Endodermal cell (in vitro differentiated cells): Measurements from ENCODE around the gene ADCY2. TPM values are rescaled to one million over a fixed set of nuclear protein-coding genes. Genes with fewer than 3 reads are reported as not detected.

Source experiments
- DNase-seq: peaks from one replicate; pipeline ENCODE4 v3.0.0-alpha.2; 2017
- H3K27ac ChIP-seq: 2 replicates; pipeline ENCODE4 v1.5.1; 2013; ENCODE audit warnings: mild to moderate bottlenecking, low read depth, low read length, moderate library complexity
- H3K27me3 ChIP-seq: 2 replicates; pipeline ENCODE4 v1.6.1; 2013; ENCODE audit warnings: mild to moderate bottlenecking, low read length, moderate library complexity; ENCODE audit not compliant: insufficient read depth, control insufficient read depth, poor library complexity, severe bottlenecking
- H3K36me3 ChIP-seq: 2 replicates; pipeline ENCODE4 v1.7.0; 2013; ENCODE audit warnings: mild to moderate bottlenecking, low read length, moderate library complexity; ENCODE audit not compliant: control insufficient read depth, insufficient read depth
- H3K4me1 ChIP-seq: one replicate; pipeline ENCODE4 v1.7.0; 2013; ENCODE audit warnings: low read length; ENCODE audit not compliant: control insufficient read depth, insufficient read depth
- H3K4me3 ChIP-seq: 2 replicates; pipeline ENCODE4 v1.5.1; 2013; ENCODE audit warnings: mild to moderate bottlenecking, low read length, moderate library complexity
- H3K9ac ChIP-seq: 2 replicates; pipeline ENCODE4 v1.6.1; 2013; ENCODE audit warnings: mild to moderate bottlenecking, low read length, moderate library complexity; ENCODE audit not compliant: poor library complexity, severe bottlenecking; ENCODE audit errors: extremely low read depth
- H3K9me3 ChIP-seq: 2 replicates; pipeline ENCODE4 v1.6.1; 2013; ENCODE audit warnings: mild to moderate bottlenecking, low read length, moderate library complexity; ENCODE audit not compliant: control insufficient read depth
- H3K27ac Mint-ChIP-seq: 2 replicates; pipeline ENCODE4 v1.8.0; 2020; ENCODE audit warnings: mixed read lengths
- H3K27me3 Mint-ChIP-seq: 2 replicates; pipeline ENCODE4 v1.8.0; 2021; ENCODE audit warnings: mild to moderate bottlenecking, mixed read lengths; ENCODE audit not compliant: insufficient read depth
- H3K36me3 Mint-ChIP-seq: 2 replicates; pipeline ENCODE4 v1.8.0; 2020; ENCODE audit warnings: low read depth, mixed read lengths
- H3K4me1 Mint-ChIP-seq: 2 replicates; pipeline ENCODE4 v1.8.0; 2020; ENCODE audit warnings: mixed read lengths
- H3K4me3 Mint-ChIP-seq: 2 replicates; pipeline ENCODE4 v1.8.0; 2020; ENCODE audit warnings: mild to moderate bottlenecking, moderate library complexity, mixed read lengths
- H3K9me3 Mint-ChIP-seq: 2 replicates; pipeline ENCODE4 v1.8.0; 2020; ENCODE audit warnings: mild to moderate bottlenecking, mixed read lengths
- CTCF ChIP-seq: fragments of 200-600 bp; sonication (generic); conservative IDR thresholded peaks from 2 replicates; pipeline ENCODE4 v1.5.0; 2021; ENCODE audit warnings: antibody characterized with exemption, mild to moderate bottlenecking
- WGBS, 2 experiments: methylation state at CpG; one replicate each; pipeline versions ENCODE4 v1.1.5 to v1.1.7; 2013; ENCODE audit warnings: missing lambda C conversion rate in 2 of 2, mixed read lengths in 1 of 2; ENCODE audit not compliant: insufficient coverage in 1 of 2, insufficient read length in 1 of 2; 5-methylcytosine and 5-hydroxymethylcytosine counted together
- long read RNA-seq, 4 experiments: library from polyadenylated mRNA in 2 of 4; library from RNA in 1 of 4; library from capped mRNA in 1 of 4; stranded (forward) in 3 of 4; unstranded in 1 of 4; transcript quantifications; one replicate each; pipeline ENCODE4 v2.0.0, GENCODE V29; 2020 to 2021; ENCODE audit warnings: inconsistent platforms in 1 of 4
- polyA plus RNA-seq, 2 experiments: library from polyadenylated mRNA; stranded (reverse); fragments of 50-300 nt; gene quantifications; one replicate each; pipeline ENCODE4 v1.2.3, GENCODE V29; 2013
- total RNA-seq, 2 donors: library from RNA; stranded (reverse); fragmentation: NEBNext Ultra II Directional in 1 of 2; extraction: Animal tissue kit (Norgen Biotek cat#: 25700) in 1 of 2; gene quantifications; 2 replicates in 1 of 2; 3 replicates in 1 of 2; pipeline ENCODE4 v1.2.1, GENCODE V29; 2021

ADCY2 gene
- total RNA-seq = 10 to 100 TPM; 61.5 to 63.2 TPM
- 16.5 TPM for polyA plus RNA-seq (2013, experiment 1 of 2)
- 10.5 TPM for polyA plus RNA-seq (2013, experiment 2 of 2)
- long read RNA-seq, experiment 1, full-length matches to known transcripts = 5 of 20 reads
- long read RNA-seq, experiment 1, partial matches to known transcripts = 5 of 20 reads
- long read RNA-seq, experiment 1, other reads (novel, unspliced or antisense) = 10 of 20 reads
- long read RNA-seq, experiment 2, full-length matches to known transcripts = 33 of 80 reads
- long read RNA-seq, experiment 2, partial matches to known transcripts = 9 of 80 reads
- long read RNA-seq, experiment 2, other reads (novel, unspliced or antisense) = 38 of 80 reads
- long read RNA-seq, experiment 3, full-length matches to known transcripts = 6 of 30 reads
- long read RNA-seq, experiment 3, partial matches to known transcripts = 7 of 30 reads
- long read RNA-seq, experiment 3, other reads (novel, unspliced or antisense) = 17 of 30 reads
- long read RNA-seq, experiment 4, partial matches to known transcripts = 0 of 1 reads
- long read RNA-seq, experiment 4, other reads (novel, unspliced or antisense) = 1 of 1 reads

GRCh38 chr5:7395947-7396712 lies at the start of gene ADCY2:
TSS of gene ADCY2 (plus strand) at chr5:7396138. CDS start at chr5:7396297, 159 bp downstream.
- 0% methylated on average over 16 to 121 of the region's 121 CpGs for WGBS, 2 experiments
- DNase-seq = peak; percentile 74
- peak within 1 kb of the TSS; percentile 54 for H3K9ac ChIP-seq
- H3K27ac ChIP-seq = no peak within 1 kb of the TSS
- H3K9me3 ChIP-seq = no peaks in the 10 kb centered on the region
- H3K4me1 ChIP-seq = peaks cover 4% of the 10 kb centered on the region
- Mint-ChIP-seq H3K4me1 (peaks cover 49% of the 10 kb centered on the region), H3K9me3 (no peaks in the 10 kb centered on the region), H3K36me3 (no peaks in the 10 kb centered on the region), H3K4me3 (peak within 1 kb of the TSS; percentile 69), H3K27ac (no peak within 1 kb of the TSS), H3K27me3 (peaks cover 7% of the 10 kb centered on the region)
- H3K27me3 ChIP-seq = peaks cover 6% of the 10 kb centered on the region
- peak within 1 kb of the TSS; percentile 97 for H3K4me3 ChIP-seq
- H3K36me3 ChIP-seq = no peaks in the 10 kb centered on the region
- TF ChIP-seq CTCF = no peak

GRCh38 chr5:7347377-7347776 lies 48.6 kb upstream of the ADCY2 start:
- Mint-ChIP-seq H3K36me3 (peaks cover 9% of the 10 kb centered on the region), H3K27me3 (no peaks in the 10 kb centered on the region), H3K4me1 (peaks cover 14% of the 10 kb centered on the region), H3K27ac (no peak overlapping the region), H3K9me3 (peaks cover 27% of the 10 kb centered on the region), H3K4me3 (no peak overlapping the region)
- no peak overlapping the region for H3K27ac ChIP-seq
- no peak overlapping the region for H3K9ac ChIP-seq
- peaks cover 19% of the 10 kb centered on the region for H3K9me3 ChIP-seq
- no peaks in the 10 kb centered on the region for H3K36me3 ChIP-seq
- WGBS, 2 experiments = 17 to 73% methylated on average over 2 to 5 of the region's 6 CpGs
- TF ChIP-seq CTCF = no peak
- peaks cover 6% of the 10 kb centered on the region for H3K4me1 ChIP-seq
- no peak overlapping the region for H3K4me3 ChIP-seq
- peak; percentile 71 for DNase-seq
- no peaks in the 10 kb centered on the region for H3K27me3 ChIP-seq

- Histone ChIP-seq H3K4me3 (no peak overlapping the region), H3K27ac (peak overlapping the region; percentile 83), H3K4me1 (peaks cover 6% of the 10 kb centered on the region), H3K9ac (no peak overlapping the region), H3K9me3 (peaks cover 18% of the 10 kb centered on the region), H3K27me3 (no peaks in the 10 kb centered on the region), H3K36me3 (no peaks in the 10 kb centered on the region)
- no peak for TF ChIP-seq CTCF
- peaks cover 19% of the 10 kb centered on the region for H3K9me3 Mint-ChIP-seq
- H3K4me3 Mint-ChIP-seq = no peak overlapping the region
- peaks cover 14% of the 10 kb centered on the region for H3K4me1 Mint-ChIP-seq
- H3K27me3 Mint-ChIP-seq = no peaks in the 10 kb centered on the region
- no peak for DNase-seq
- peak overlapping the region; percentile 33 for H3K27ac Mint-ChIP-seq
- WGBS, 2 experiments = 68 to 70% methylated on average over 4 to 8 of the region's 8 CpGs
- H3K36me3 Mint-ChIP-seq = peaks cover 7% of the 10 kb centered on the region
Observed at GRCh38 chr5:7348168-7348854, 47.6 kb upstream of the ADCY2 start.
